Stimulated activated CD8-positive, alpha-beta memory T cell treated with anti-CD3 and anti-CD28 coated beads, Interleukin-7, amount 100 ng/mL, for 4 hours (primary cell): ENCODE measurements around the gene MRPS7.

Experiments used
- DNase-seq, 2 donors: peaks; one replicate each; pipeline ENCODE4 v3.0.0-alpha.2; 2020; ENCODE audit warnings: low read depth in 2 of 2

MRPS7 gene

GRCh38 chr17:75308732-75309629, 47.3 kb downstream of the MRPS7 start:
- no peak for DNase-seq

GRCh38 chr17:75313941-75314551, 52.4 kb downstream of the MRPS7 start:
- no peak for DNase-seq

- DNase-seq, result no peak
Measured at GRCh38 chr17:75315541-75316243, 54.0 kb downstream of the MRPS7 start.
